Stimulated activated CD8-positive, alpha-beta memory T cell treated with anti-CD3 and anti-CD28 coated beads, Interleukin-4, amount 100 ng/mL, for 4 hours (primary cell): ENCODE data around the gene CACNB1.
A peak's percentile ranks its signal among the peaks of the same experiment; 100 is the strongest.

Experiments used
- DNase-seq, 2 donors: peaks; one replicate each; pipeline ENCODE4 v3.0.0-alpha.2; 2020; ENCODE audit warnings: low read depth in 2 of 2, low spot score in 1 of 2

CACNB1 gene

DNA sequence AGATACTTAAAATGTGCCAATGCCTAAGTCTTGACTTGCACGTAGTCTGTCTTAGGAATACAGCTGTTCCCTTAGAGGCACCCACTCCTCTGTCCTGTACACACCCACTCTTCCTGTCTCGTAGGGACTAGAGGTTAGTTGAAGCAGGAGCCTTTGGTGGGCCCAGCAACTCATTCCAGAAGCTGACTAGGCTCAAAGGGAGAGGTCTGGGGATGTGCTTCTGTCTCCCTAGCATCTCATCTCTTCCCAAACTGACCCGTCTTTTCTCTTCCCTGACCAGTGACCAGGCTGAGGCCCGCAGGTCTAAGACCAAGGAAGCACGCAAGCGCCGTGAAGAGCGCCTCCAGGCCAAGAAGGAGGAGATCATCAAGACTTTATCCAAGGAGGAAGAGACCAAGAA is 6.8 kb upstream of the CACNB1 start:
- DNase-seq, result no peak

- DNase-seq, result no peak
Observed at GRCh38 chr17:39200957-39201510, 3.6 kb upstream of the CACNB1 start.

DNA sequence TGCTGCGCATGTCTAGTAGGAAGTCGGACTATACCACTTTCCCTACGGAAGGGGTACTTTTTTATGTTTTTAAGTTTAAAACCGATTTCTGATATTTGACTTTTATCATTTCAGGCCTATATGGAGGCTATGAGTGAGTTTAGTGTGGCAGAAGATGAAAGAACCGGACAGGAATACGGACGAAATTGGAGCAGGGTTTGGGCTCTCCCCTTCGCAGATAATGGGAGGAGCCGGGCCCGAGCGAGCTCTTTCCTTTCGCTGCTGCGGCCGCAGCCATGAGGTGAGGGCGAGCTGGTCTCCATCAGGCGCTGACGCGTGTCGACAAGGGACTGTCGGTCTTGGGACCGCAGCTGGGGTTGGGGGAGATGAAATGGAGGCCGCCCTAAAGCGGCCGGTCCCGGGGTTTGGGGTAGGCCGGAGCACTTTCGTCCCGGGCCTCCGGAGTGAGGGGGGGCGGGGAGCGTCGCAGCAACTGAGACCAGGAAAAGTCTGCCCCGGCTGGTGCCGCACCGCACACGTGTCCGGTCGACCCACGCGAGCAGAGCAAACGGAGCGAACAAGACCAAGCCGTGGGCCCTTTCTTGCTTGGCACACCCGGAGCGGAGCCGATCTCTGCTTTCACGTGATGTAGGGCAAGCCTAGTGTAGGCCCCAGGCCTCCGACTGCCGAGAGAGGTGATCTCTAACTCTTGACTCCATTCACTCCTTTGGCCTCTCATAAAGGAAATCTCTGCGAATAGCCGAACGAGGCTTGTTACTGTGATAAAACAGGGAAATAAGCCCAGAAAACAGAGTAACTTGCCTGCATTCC is 2.8 kb upstream of the CACNB1 start, which contains the start of gene RPL19:
Gene RPL19, plus strand, starts transcription at position 214 of the 810 bp plus-strand sequence. Its CDS starts 62 bp downstream, at position 276.
- peak; percentile 56 to 61 for DNase-seq

DNA sequence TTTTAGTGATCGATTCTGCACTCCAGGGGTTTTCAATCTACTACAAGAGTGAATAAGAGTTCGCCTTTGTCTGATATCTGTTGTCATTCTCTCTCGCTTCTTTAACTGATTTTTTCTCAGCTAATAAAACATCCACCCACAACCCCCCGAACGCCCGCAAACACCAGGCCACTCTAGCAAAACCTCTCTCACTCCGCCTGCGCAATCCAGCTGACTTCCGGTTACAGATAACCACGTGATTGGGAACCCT is 2.3 kb upstream of the CACNB1 start:
- peak; percentile 78 to 79 for DNase-seq

DNA sequence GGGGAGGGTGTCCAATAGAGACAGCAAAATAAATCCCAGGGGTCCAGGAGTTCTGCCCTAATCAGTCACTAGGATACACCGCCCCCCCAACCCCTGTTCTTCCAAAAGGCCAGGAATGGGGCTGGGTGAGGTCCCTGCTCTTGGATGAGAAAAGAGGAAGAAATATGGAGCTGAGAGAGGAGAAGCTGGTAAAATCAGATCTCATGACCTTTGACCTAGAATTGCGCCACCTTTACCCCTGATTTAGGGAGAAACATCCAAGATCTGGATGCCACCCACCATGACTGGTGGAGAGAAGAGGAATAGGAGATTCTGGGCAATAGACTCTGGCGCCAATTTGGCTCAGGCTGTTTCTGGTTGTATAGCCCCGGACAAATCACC is 707 bp upstream of the CACNB1 start:
- DNase-seq, result no peak

GRCh38 chr17:39196808-39197291 is 619 bp downstream of the CACNB1 start:
- DNase-seq, result no peak

- no peak for DNase-seq
Observed at GRCh38 chr17:39196241-39196807, 1.1 kb downstream of the CACNB1 start.

- DNase-seq, result no peak
Observed at GRCh38 chr17:39195568-39196160, 1.8 kb downstream of the CACNB1 start.

- no peak for DNase-seq
Observed at GRCh38 chr17:39194985-39195524, 2.4 kb downstream of the CACNB1 start.

DNA sequence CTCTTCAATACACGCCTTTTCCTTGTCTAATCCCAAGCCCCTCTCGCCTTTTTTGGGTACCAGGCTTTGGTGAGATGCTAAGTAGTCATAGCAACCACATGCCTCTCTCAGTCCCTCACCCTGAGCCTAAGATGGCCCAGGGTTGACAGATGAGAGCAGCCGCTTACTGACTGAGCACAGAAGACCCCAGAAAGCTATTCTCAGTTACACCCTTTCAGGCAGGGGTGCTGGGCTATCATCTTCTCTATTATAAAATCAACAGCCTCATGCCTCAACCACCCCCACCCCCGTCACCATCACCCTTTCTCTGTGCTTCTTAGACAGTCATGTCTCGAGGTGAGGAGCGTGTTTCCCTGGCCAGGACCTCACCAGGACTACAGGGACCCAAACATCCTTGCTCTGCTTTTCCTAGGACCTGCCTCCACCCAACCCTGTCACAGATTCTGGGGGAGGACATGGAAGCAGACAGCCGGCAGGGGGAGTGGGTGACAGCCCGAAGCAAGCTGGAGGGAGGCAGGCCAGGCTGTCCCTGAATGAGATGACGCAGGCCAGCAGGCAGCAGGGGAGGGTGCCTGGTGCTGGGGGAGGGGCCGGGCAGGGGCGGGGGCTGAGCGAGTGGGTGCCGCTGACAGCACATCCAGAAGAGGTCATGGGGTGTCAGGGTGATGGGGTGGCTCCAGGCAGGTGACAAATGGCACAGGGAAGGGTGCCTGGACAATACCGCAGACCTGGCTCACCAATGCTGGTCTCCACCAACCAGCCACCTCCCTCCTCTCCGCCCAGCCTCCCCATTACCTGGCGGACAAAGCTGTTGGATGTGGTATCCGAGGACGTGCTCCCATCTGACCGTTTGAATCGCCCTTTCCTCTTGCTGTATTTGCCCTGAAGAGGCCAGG is 3.1 kb downstream of the CACNB1 start:
- no peak for DNase-seq

- DNase-seq, result no peak
Observed at GRCh38 chr17:39193346-39193745, 4.1 kb downstream of the CACNB1 start.

GRCh38 chr17:39192901-39193300 is 4.6 kb downstream of the CACNB1 start:
- no peak for DNase-seq

DNA sequence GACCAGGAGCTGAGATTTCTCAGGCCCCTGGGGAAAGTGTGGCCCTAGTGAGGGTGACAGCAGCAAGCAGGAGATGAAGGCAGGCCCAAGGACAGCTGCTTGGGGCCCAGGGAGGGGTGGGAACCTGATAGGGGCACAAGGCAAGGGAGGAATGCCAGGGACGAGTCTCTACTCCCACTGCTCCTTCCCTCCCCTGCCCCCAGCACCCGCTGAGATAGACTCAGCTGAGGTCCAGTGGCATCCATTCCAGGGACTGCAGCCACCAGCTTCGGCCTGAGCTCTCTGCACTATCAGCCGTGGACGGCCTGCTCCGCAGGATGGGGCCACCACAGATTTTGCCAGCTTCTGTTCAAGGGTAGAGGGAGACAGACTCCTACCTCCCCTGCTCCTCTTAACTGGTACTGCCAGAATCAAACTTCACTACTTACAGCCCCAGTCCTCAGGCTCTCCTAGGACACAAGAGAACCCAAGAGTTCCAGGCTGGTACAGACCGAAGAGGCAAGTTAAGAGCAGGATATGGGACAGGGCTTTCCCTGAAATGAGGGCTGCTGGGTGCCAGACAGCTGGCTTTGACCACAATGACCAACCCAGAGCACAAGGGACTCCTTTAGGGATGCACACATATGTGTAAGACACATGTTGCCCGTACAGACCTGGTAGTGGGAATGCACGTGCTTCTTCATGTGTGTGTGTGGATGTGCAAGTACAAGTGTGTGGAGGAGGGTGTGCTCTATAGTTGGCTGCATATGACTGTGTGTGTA is 5.5 kb downstream of the CACNB1 start:
- no peak for DNase-seq

DNA sequence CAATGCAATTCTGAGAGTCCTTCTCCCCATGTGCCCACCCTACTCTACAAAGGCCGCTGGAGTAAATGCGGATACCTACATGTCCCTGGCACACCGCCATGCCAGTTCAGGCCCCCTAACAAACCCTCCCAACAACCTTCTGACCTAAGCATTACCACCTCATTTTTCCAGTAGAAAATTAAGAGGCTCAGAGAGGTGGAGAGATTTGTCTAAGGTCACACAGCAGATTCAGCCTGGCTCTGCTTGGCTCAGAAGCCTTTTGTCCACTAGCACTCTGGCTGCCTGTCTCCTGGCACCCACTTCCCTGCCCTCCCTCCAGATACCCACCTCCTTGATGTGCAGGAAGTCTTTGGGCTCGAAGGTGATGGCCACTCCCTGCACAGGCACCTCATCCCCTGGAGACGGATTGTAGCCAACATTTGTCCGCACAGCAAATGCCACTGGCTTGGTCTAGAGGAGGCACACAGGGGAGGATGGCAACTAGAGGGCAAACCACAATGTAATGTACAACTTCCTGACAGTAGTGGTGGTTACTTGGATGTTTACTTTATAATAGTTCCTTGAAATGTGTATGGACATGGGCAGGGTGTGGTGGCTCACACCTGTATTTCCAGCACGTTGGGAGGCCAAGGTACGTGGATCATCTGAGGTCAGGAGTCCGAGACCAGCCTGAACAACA is 10.2 kb downstream of the CACNB1 start:
- no peak for DNase-seq

DNA sequence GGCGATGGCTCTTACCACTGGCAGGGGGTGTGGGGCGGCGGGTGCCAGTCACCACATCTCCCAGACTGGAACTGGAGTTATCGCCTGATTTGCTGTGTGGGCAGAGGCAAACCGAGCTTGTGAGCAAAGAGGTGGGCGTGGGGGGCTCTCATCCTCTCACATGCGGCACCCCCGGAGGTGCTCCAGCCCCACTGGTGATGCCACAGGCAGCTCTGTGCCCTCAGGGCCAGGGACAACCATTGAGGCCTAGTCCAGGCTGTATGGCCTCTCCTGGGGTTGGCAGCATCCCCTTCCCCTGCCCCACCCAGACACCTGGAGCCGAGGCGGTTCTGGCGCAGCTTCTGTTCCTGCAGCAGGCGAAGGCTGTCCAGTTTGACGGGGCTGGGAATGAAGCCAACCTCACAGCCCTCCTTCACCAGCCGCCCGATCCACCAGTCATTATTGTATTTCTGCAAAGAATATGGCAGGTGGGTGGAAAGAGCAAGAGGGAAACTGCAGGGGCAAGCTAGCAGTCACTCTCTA is 10.9 kb downstream of the CACNB1 start:
- no peak for DNase-seq

GRCh38 chr17:39183720-39184119 is 13.7 kb downstream of the CACNB1 start:
- DNase-seq, result no peak

- no peak for DNase-seq
Observed at GRCh38 chr17:39183045-39183444, 14.4 kb downstream of the CACNB1 start.

GRCh38 chr17:39181303-39181702 is 16.2 kb downstream of the CACNB1 start:
- no peak for DNase-seq

DNA sequence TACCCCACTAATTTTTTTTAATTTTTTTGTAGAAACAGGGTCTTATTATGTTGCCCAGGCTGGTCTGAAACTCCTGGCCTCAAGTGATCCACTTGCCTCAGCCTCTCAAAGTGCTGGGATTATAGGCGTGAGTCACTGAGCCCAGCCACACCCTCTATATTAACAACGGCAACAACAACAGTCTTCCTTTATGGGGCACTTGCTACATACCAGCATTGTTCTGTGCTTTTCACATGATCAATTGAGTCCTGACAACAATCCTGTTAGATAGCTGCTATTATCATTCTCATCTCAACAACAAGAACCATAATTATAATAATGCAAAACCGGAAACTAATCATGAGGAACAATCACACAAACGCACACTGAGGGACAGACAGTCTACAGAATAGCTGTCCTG is 18.9 kb downstream of the CACNB1 start:
- no peak for DNase-seq
